ENCODE data around the gene SCD. TPM values are rescaled to one million over a fixed set of nuclear protein-coding genes. Genes with fewer than 3 reads are reported as not detected.
"Not testable (repeated sequence)": the region's sequence is repeated elsewhere in the genome, so short reads cannot be mapped to it uniquely, and the experiment has no call there.

SCD gene
- total RNA-seq, 2 donors from 2014 or later = 51.4 to 80.1 TPM

GRCh38 chr10:100374677-100375353 is 27.8 kb downstream of the SCD start:
- not testable (repeated sequence) for H3K27me3 Mint-ChIP-seq; H3K4me3 Mint-ChIP-seq; DNase-seq (ENCODE audit: low spot score); ATAC-seq; H3K9me3 Mint-ChIP-seq; H3K27ac Mint-ChIP-seq; H3K36me3 Mint-ChIP-seq
- H3K4me1 Mint-ChIP-seq (ENCODE audit: low read depth in 2 of 2) = peaks cover 23 to 31% of the 10 kb centered on the region in 2 donors

GRCh38 chr10:100376656-100377055 is 29.6 kb downstream of the SCD start:
- peaks cover 8 to 14% of the 10 kb centered on the region in 2 donors for H3K4me1 Mint-ChIP-seq (ENCODE audit: low read depth in 2 of 2)
- H3K27me3 Mint-ChIP-seq; ATAC-seq; DNase-seq (ENCODE audit: low spot score); H3K4me3 Mint-ChIP-seq; H3K36me3 Mint-ChIP-seq; H3K9me3 Mint-ChIP-seq; H3K27ac Mint-ChIP-seq: not testable (repeated sequence)

- Mint-ChIP-seq H3K4me1 (ENCODE audit: low read depth in 2 of 2) (peaks cover 8 to 13% of the 10 kb centered on the region in 2 donors), H3K9me3 (no peaks in the 10 kb centered on the region), H3K27me3 (peaks cover 10 to 17% of the 10 kb centered on the region in 2 donors), H3K36me3 (peaks cover 9% of the 10 kb centered on the region), H3K4me3 (peak overlapping the region; percentile 5), H3K27ac (no peak overlapping the region)
- ATAC-seq (peak in 1 of 2 donors; percentile 32), DNase-seq (ENCODE audit: low spot score) (no peak)
These were observed 30.8 kb downstream of the SCD start for GRCh38 chr10:100377830-100378229.

GRCh38 chr10:100380400-100380799 is 33.4 kb downstream of the SCD start:
- H3K27me3 Mint-ChIP-seq = peaks cover 10 to 17% of the 10 kb centered on the region in 2 donors
- no peak overlapping the region for H3K4me3 Mint-ChIP-seq
- H3K36me3 Mint-ChIP-seq = peaks cover 9% of the 10 kb centered on the region
- H3K4me1 Mint-ChIP-seq (ENCODE audit: low read depth in 2 of 2) = peaks cover 8 to 13% of the 10 kb centered on the region in 2 donors
- ATAC-seq (no peak), DNase-seq (ENCODE audit: low spot score) (no peak)
- no peak overlapping the region for H3K27ac Mint-ChIP-seq
- H3K9me3 Mint-ChIP-seq = no peaks in the 10 kb centered on the region

- H3K27ac Mint-ChIP-seq = no peak overlapping the region
- DNase-seq (ENCODE audit: low spot score) (no peak), ATAC-seq (peak in 1 of 2 donors; percentile 24)
- peaks cover 9% of the 10 kb centered on the region for H3K36me3 Mint-ChIP-seq
- peaks cover 14 to 17% of the 10 kb centered on the region in 2 donors for H3K27me3 Mint-ChIP-seq
- H3K9me3 Mint-ChIP-seq = no peaks in the 10 kb centered on the region
- no peak overlapping the region for H3K4me3 Mint-ChIP-seq
- H3K4me1 Mint-ChIP-seq (ENCODE audit: low read depth in 2 of 2) = peaks cover 4 to 9% of the 10 kb centered on the region in 2 donors
These were observed 35.5 kb downstream of the SCD start for GRCh38 chr10:100382553-100382952.

GRCh38 chr10:100383251-100383650 is 36.2 kb downstream of the SCD start:
- DNase-seq (ENCODE audit: low spot score) (no peak), ATAC-seq (no peak)
- H3K4me1 Mint-ChIP-seq (ENCODE audit: low read depth in 2 of 2) = peaks cover 0 to 2% of the 10 kb centered on the region in 2 donors
- no peak overlapping the region for H3K27ac Mint-ChIP-seq
- peaks cover 9% of the 10 kb centered on the region for H3K36me3 Mint-ChIP-seq
- H3K4me3 Mint-ChIP-seq = no peak overlapping the region
- peaks cover 14 to 17% of the 10 kb centered on the region in 2 donors for H3K27me3 Mint-ChIP-seq
- H3K9me3 Mint-ChIP-seq = no peaks in the 10 kb centered on the region

- no peaks in the 10 kb centered on the region for H3K9me3 Mint-ChIP-seq
- ATAC-seq = no peak
- H3K4me3 Mint-ChIP-seq = no peak overlapping the region
- no peak overlapping the region for H3K27ac Mint-ChIP-seq
- H3K27me3 Mint-ChIP-seq = peaks cover 0 to 3% of the 10 kb centered on the region in 2 donors
- no peaks in the 10 kb centered on the region for H3K36me3 Mint-ChIP-seq
- no peak for DNase-seq (ENCODE audit: low spot score)
- peaks cover 11 to 12% of the 10 kb centered on the region in 2 donors for H3K4me1 Mint-ChIP-seq (ENCODE audit: low read depth in 2 of 2)
These were observed 44.4 kb downstream of the SCD start for GRCh38 chr10:100391163-100392002.

- peaks cover 0 to 3% of the 10 kb centered on the region in 2 donors for H3K27me3 Mint-ChIP-seq
- no peak overlapping the region for H3K4me3 Mint-ChIP-seq
- H3K9me3 Mint-ChIP-seq = no peaks in the 10 kb centered on the region
- H3K4me1 Mint-ChIP-seq (ENCODE audit: low read depth in 2 of 2) = peaks cover 11 to 12% of the 10 kb centered on the region in 2 donors
- H3K36me3 Mint-ChIP-seq = no peaks in the 10 kb centered on the region
- ATAC-seq (no peak), DNase-seq (ENCODE audit: low spot score) (no peak)
- peak overlapping the region in 1 of 2 donors; percentile 31 for H3K27ac Mint-ChIP-seq
These were observed 45.6 kb downstream of the SCD start for GRCh38 chr10:100392686-100393003.

GRCh38 chr10:100395626-100396025 is 48.6 kb downstream of the SCD start:
- no peaks in the 10 kb centered on the region for H3K36me3 Mint-ChIP-seq
- no peaks in the 10 kb centered on the region for H3K9me3 Mint-ChIP-seq
- DNase-seq (ENCODE audit: low spot score) (no peak), ATAC-seq (no peak)
- peaks cover 11 to 12% of the 10 kb centered on the region in 2 donors for H3K4me1 Mint-ChIP-seq (ENCODE audit: low read depth in 2 of 2)
- H3K4me3 Mint-ChIP-seq = no peak overlapping the region
- peaks cover 0 to 3% of the 10 kb centered on the region in 2 donors for H3K27me3 Mint-ChIP-seq
- no peak overlapping the region for H3K27ac Mint-ChIP-seq

GRCh38 chr10:100396605-100397004 is 49.6 kb downstream of the SCD start:
- peaks cover 0 to 3% of the 10 kb centered on the region in 2 donors for H3K27me3 Mint-ChIP-seq
- DNase-seq (ENCODE audit: low spot score) (no peak), ATAC-seq (no peak)
- no peak overlapping the region for H3K4me3 Mint-ChIP-seq
- no peaks in the 10 kb centered on the region for H3K36me3 Mint-ChIP-seq
- H3K4me1 Mint-ChIP-seq (ENCODE audit: low read depth in 2 of 2) = peaks cover 5 to 6% of the 10 kb centered on the region in 2 donors
- H3K9me3 Mint-ChIP-seq = no peaks in the 10 kb centered on the region
- no peak overlapping the region for H3K27ac Mint-ChIP-seq

- no peak for ATAC-seq
- Mint-ChIP-seq H3K4me3 (no peak overlapping the region), H3K4me1 (ENCODE audit: low read depth in 2 of 2) (no peaks in the 10 kb centered on the region), H3K27ac (no peak overlapping the region), H3K9me3 (no peaks in the 10 kb centered on the region), H3K36me3 (no peaks in the 10 kb centered on the region), H3K27me3 (no peaks in the 10 kb centered on the region)
- no peak for DNase-seq (ENCODE audit: low spot score)
These were observed 54.7 kb downstream of the SCD start for GRCh38 chr10:100401631-100402328.

- Mint-ChIP-seq H3K27me3 (peaks cover 4 to 5% of the 10 kb centered on the region in 2 donors), H3K27ac (no peak overlapping the region), H3K36me3 (no peaks in the 10 kb centered on the region), H3K4me1 (ENCODE audit: low read depth in 2 of 2) (no peaks in the 10 kb centered on the region), H3K4me3 (no peak overlapping the region), H3K9me3 (no peaks in the 10 kb centered on the region)
- DNase-seq (ENCODE audit: low spot score) (no peak), ATAC-seq (no peak)
These were observed 56.7 kb downstream of the SCD start for GRCh38 chr10:100403734-100404133.

- ATAC-seq (no peak), DNase-seq (ENCODE audit: low spot score) (no peak)
- Mint-ChIP-seq H3K4me3 (no peak overlapping the region), H3K36me3 (no peaks in the 10 kb centered on the region), H3K27ac (no peak overlapping the region), H3K27me3 (peaks cover 14 to 24% of the 10 kb centered on the region in 2 donors), H3K4me1 (ENCODE audit: low read depth in 2 of 2) (no peaks in the 10 kb centered on the region), H3K9me3 (no peaks in the 10 kb centered on the region)
These were observed 66.1 kb downstream of the SCD start for GRCh38 chr10:100413173-100413572.
